Measurements from ENCODE around the gene TOGARAM2.
"Not testable (repeated sequence)": the region's sequence is repeated elsewhere in the genome, so short reads cannot be mapped to it uniquely, and the experiment has no call there.

The TOGARAM2 gene

DNA sequence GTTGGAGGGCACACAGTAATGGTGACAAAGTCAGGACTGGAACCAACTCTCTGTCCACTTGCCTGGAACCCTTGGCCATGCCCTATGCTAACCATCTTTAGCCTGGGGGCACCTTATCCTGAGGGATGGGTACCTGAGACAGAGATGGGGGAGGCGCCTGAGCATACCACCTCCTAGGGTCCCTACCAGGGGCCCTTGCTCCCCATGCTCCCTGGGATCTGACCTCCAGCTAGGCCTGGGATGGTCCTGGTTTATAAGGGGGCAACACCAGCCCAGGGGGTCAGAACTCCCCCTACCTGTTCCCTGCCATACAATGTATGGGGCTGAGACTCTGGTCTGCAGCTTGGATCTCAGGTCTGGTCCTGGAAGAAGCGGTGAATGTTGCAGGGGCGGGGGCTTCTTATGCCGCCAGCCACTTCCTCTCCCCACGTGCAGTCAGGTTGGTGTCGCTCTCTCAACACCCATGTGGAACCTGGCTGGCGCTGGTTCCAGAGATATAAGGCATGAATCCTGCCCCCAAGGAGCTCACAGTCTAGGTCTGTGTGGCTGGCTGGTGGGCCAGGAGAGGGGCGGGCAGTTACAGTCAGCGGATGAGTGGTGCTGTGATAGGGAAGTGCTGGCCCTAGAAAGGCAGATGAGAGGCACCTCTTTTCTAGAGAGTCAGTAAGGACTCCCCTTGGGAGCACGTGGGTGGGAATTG lies 3.8 kb upstream of the TOGARAM2 start:
- no peak for DNase-seq

DNA sequence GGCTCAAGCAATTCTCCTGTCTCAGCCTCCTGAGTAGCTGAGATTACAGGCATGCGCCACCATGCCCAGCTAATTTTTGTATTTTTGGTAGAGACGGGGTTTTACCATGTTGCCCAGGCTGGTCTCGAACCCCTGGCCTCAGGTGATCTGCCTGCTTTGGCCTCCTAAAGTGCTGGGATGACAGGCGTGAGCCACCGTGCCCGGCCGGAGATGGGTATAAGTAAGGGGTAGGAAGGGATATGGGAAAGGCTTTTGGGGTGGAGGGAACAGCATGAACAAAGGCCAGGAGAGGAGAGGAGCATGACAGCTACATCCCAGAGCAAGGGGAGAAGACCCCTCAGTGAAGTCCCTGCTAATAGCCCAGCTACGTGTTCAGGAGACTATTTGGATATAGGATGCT lies 3.1 kb upstream of the TOGARAM2 start:
- DNase-seq: not testable (repeated sequence)

DNA sequence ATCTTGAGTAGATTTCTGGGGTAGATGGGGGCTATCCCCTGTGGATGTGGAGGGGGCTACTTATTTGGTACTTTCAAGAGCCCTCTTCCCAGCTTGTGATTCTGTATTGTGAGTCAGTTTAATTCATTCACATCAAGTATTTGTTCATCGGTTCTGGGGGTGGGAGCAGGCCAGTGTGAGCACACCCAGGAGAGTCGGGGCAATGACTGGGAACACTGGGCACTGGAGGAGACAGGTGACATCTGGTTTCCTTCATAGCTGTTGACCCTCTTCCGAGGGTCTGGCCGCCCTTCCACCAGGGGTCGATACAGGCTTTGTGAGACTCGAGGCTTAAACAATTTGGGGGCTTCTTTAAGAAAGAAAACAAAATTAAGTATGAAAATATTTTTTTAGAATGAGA lies 2.5 kb upstream of the TOGARAM2 start:
- no peak for DNase-seq

DNA sequence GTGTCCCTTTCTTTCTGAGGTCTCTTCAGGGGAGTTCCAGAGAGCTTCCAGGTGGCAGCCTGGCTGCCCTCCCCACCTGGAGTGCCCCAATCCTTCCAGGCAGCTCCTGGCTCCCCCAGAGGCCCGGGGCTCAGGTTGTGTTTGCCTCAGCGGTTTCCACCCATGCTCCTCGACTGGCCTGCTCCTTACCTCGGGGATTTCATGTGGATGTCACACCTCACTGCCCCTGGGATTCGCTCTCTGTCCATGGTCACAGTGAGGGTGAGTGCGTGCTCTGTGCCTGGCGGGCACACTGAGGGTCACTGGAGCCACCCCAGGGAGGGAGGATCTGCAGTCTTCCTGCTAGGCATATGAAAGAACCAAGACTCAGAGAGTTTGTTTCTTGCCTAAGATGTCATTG lies 2.1 kb upstream of the TOGARAM2 start:
- no peak for DNase-seq

DNA sequence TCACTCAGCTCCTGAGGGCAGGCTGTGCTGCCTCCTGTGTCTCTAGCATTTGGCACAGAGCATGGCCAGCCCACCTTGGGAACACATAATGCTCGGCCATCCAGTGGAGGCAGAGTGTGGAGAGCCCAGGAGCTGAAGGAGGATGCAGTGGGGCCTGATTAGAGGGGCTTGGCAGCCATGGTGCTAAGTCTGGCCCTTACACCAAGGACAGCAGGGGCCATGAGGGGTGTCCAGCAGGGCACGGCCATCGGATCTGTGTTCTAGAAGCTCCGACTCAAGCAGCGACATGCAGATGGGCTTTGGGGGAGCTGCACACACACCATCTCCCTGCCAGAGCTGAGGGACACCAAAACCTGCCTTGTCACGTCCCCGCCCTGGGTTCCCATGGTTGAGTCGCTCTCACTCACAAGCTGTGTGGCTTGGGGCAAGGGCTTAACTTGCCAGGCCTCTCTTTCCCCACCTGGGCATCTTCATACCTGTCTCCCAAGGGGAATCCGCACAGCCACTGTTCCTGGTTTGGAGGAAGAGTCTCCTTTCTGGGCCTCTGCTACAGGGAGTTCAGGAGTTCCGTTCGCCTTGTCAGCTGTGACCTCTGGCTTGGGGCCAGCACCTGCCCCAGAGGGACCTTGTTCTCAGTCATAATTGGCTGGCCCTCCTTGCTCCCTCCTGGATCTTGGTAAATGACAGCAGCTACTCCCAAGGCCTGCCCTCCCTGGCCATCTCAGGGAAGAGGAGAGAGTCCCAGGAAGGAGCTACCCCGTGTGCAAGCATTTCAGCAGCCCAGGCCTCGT lies 1.3 kb upstream of the TOGARAM2 start:
- DNase-seq: no peak

DNA sequence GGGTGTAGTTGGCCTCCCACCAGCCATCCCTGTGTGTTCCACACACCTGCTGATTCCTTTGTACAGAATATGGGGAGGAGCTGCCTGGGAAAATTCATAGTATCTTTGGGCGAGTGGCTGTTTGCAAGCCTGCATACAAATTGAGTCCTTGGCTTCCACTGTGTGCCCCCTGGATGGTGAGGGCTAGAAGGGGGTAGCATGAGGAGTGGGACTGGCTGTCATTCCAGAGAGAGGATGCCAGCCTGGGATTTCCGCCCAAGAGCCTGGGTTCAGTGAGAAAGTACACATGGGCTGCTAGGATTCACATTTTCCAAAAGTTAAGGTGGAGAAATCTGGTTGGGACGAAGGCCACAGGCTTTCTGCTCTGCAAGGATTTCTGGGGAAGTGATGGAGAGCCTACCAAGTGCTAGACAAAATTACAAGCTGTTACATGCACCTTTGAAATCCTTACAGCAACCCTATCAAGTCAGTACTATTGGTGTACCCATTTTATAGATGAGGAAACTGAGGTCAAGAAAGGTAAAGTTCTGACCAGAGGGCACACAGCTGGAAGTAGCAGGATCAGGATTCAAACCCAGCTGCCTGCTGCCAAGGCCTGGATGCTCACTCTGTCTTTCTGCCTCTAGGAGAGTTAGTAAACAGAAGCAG lies 606 bp upstream of the TOGARAM2 start:
- DNase-seq: no peak

DNA sequence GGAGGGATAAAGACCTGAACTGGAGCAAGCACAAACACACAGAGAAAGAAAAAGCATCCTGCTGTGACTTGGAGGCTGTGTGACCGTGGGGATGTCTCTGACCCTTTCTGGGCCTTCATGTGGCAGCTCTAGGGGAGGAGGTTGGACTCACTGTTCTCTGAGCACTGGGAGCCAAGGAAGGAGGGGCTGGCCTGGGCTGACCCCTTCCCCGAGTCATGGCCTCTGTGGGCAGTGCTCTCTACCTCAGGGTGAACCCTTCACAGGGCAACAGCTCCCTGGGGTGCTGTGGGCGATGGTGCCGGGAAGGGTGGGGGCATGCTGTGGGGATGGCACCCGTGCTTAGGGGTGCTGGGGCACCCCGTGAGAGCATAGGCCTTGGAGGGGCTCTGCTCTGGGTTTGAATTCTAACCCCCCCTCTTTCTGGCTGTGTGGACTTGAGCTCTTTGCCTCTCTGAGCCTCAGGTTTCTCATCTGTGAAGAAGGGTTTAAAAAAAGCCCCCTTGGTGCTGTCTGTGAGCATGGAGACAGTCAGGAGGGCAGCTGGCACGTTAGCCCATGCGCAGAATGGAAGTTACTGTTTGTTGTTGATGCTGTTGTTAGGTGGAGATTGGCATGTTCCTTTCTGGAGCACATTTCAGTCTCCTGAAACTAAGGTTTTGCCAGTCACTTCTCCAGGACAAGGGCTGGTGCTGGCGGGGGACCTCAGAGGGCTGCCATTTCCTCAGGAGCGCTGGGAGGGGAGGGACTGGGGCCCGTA lies 700 bp downstream of the TOGARAM2 start:
- DNase-seq: no peak

DNA sequence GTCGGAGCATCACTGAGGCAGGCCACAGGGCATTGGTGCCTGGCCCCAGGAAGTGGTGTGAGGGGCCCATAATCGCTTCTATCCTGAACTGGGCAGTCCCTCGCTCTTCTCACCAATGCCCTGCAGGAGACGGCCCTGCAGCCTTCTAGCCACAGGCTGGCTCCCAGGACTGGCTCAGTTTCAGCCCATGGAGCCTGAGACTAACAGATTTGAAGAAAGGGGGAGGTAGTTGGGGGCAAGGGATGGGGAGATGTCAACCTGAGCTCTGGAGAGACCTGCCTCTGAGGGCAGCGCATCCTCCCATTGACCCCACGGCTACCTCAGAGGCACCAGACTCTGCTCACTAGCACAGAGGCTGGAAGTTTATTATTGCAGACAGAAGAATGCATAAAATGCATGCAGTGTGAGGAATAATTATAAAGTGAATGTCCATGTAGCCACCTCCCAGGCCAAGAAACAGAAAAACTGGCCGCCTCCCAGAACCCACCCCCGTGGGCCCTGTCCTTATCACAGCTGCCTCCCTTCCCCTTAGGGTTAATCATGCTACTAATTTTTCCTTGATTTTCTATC lies 1.4 kb downstream of the TOGARAM2 start:
- no peak for DNase-seq

DNA sequence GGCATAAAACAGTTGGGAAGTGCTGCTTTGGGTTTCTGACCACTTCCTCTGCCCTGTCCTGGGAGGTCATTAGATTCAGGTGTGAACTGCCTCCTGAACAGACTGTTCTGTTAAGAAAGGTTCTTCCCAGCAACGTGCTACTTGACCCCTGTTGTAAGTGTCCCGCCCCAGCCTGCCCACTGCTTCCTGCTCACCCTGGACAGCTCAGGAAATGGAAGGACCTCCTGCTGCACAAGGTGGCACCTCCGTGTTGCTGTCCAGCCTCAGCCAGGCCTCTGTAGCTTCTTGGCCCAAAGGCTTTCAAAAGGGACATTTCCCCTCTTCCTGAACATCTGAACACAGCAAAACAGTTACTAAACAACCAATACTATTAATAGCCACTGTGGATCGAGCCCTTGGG lies 5.3 kb downstream of the TOGARAM2 start:
- no peak for DNase-seq

DNA sequence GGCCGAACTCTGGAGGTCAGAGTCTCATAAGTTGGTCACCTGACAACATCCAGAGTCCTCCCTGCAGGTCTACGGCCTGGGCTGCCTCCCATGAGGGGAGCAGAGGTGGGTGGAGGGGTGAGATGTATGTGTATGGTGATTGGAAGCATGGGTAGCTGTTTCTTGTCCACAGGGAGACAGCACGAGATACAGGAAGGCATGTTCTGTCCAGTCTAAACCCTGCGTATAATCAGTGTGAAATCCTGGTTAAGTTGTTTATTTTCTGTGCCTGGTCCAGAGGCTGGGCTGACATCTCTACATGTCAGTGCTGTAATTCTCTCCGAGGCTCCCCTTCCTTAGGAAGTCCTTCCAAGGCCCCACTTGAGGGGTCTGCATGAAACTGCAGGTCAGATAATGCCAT lies 8.9 kb downstream of the TOGARAM2 start:
- DNase-seq: no peak

DNA sequence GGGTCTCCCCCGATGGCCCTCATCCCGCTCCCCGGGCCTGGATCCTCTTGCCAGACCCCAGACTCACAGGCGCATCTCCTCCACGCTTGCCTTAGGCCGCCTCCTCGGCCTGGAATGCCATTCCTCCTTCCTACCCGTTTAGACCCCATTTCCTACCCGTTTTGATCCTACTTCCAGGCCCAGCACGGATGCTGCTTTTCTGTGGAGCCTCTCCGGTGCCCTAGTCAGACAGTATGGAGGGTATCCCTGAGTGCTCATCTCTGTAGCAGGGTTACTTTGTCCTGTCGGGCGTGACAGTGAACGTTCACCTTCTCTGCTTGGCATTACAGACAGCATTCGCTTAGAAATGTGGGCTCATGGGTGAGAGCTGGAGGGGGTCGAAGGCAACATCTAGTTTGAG lies 9.3 kb downstream of the TOGARAM2 start:
- no peak for DNase-seq

DNA sequence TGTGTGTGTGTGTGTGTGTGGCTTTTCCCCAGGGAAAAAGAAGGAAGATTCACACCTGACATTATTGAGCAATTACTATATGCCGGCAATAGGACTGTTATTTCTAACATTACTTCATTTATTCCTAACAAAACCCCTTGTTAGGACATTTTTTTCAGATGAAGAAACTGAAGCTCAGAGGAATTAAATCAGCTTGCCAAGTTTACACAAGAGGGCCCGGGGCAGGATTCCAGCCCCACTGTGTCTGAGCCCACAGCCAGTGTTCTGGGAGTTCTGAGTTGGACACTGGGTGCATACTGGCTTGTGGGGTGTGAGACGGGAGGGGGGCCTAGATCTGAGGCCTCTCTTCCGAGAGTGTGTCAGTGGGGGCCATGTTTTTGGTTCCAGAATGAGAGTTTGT lies 9.9 kb downstream of the TOGARAM2 start:
- no peak for DNase-seq

DNA sequence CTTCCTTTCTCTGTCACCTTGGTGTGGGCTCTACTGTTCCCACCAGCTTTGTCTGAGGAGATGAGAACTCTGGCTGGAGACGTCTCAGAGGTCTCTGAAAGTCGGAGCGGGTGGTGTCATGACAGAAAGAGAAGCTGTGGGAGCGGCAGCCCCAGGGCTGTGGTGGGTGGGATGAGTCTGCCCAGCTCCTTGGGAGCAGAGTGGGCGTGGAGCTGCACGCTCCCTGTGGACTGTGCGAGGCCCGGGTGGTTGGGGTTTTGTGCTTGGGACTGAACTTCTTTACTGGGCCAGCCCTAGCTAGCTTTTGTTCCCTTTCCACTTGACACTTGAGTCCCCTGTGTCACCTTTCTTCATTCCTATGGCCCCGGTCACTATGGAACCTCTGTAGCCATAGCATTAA lies 10.4 kb downstream of the TOGARAM2 start:
- no peak for DNase-seq

DNA sequence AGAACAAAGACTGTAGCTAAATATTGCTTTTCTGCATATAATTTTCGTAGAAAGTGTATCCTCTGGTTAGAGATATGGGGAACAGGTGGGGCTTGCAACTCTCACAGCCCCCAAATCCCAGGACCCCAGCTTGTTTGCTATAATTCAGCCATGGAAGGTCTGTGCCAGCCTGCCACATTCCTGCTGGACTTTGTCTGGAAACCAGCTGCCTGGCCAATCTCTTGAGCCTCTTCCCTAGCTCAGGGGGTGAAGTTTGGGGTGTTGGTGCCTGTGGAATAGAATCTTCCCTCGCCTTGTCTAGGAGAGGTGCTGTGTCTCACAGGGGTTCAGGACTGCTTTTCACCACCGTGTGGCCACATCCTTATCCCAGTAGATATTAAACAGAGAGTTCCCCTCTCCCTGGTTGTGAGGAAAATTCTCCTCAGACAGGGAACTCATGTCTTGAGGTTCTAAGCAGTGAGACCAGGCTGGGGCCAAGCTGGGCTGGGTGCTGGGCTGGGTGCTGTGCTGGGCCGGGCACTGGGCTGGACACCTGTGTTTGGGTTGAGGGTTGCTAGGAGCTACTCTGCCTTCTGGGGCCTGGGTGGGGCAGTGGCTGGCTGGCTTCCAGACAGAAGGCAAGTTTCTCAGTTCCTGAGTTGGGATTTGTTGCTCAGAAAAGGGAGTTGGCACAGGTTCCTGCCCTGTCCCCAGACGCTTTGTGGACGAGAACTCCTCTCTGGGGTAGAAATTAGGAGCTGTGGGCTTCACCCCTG lies 12.3 kb downstream of the TOGARAM2 start:
- DNase-seq: no peak

DNA sequence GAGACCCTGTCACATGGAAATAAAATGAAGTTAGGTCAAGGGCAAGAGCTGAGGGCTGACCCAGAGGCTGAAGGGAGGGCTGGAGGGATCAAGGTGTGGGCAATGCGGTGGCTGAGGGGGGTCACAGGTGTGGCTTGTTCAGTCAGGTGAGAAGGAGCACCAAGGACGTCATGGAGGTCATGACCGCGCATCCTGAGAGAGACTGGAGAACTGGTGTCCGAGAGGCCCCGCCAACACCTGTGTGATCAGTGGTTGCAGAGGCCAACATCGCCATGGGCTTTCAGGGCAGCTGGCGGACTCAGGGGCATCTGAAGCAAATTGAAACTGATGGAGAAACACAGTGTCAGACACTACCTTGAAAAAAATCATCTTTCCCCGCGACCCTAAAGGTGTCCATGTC lies 13.0 kb downstream of the TOGARAM2 start:
- no peak for DNase-seq

DNA sequence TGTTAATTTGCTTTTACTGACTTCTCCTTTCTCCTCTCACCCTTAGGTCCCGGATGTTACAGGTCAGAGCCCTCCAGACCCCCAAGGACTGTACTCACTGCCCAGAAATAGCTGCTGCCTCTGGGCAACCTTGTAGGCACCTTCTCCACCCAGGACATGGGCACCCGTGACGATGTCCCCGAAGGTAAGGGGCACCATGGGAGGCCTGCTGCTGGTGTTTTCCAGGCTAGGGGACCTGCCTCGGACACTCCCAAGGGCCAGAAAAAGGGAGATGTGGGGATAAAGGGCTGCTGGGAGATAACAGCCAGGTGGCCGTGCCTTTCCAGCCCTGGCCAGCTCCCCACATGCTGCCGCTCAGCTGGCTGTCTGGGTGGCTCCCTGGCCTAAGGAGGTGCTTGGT lies 13.6 kb downstream of the TOGARAM2 start:
- DNase-seq: no peak

DNA sequence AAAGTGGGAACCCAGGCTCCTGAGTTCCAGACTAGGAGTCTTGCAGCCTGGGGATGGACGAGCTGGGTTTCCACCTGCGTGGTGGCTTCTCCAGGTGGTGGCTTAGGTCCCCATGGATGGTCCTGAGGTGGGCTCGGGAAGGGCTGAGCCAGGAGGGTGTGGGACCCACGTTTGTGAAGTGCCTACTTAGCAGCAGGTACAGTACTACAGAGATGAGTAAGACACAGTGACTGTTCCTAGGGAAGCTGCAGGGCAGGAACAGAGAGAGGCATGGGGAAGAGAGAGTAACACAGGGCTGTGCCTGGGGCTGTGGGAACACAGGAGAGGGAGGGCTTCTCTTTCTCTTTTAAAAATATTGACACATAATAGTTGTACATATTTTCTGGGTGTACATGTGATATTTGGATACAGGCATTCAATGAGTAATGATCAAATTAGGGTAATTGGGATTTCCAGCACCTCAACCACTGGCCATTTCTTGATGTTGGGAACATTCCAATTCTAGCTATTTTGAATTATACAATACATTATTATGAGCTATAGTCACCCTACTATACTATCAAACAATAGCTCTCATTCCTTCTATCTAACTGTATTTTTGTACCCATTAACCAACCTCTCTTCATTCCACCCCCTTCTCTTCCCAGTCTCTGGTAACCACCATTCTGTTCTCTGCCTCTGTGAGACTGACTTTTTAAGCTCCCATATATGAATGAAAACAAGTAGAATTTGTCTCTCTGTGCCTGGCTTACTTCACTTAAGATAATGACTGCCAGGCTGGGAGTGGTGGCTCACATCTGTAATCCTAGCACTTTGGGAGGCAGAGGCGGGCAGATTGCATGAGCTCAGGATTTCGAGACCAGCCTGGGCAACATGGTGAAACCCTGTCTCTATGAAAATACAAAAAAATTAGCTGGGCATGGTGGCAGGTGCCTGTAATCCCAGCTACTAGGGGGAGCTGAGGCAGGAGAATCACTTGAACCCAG lies 15.0 kb downstream of the TOGARAM2 start:
- DNase-seq: no peak

DNA sequence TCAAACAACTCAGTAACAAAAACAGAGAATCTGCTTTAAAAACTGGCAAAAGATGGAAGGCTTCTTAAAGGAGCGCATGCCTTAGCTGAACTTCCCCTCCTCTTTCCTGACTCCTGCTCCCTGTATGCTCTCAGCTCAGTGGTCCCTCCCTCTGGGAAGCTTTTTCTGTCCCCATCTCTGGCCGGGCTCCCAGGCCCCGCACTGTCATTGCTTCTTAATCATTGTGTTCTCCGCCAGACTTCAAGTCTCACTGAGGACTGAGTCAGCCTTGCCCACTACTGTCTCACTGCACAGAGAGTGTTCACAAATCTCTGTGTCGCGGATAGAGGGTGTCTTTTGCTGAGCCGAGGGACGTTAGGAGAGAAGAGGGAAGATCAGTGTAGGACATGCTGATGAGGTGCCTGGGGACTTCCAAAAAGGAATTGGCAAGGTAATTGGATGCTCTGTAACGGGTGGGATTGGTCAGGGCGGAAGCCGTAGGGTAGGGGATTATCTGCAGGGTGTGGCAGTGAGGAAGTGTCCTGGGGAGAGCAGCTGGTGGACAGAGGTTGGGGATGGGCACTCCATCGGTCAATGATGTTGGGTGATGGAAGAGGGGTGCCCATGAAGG lies 16.2 kb downstream of the TOGARAM2 start:
- no peak for DNase-seq

DNA sequence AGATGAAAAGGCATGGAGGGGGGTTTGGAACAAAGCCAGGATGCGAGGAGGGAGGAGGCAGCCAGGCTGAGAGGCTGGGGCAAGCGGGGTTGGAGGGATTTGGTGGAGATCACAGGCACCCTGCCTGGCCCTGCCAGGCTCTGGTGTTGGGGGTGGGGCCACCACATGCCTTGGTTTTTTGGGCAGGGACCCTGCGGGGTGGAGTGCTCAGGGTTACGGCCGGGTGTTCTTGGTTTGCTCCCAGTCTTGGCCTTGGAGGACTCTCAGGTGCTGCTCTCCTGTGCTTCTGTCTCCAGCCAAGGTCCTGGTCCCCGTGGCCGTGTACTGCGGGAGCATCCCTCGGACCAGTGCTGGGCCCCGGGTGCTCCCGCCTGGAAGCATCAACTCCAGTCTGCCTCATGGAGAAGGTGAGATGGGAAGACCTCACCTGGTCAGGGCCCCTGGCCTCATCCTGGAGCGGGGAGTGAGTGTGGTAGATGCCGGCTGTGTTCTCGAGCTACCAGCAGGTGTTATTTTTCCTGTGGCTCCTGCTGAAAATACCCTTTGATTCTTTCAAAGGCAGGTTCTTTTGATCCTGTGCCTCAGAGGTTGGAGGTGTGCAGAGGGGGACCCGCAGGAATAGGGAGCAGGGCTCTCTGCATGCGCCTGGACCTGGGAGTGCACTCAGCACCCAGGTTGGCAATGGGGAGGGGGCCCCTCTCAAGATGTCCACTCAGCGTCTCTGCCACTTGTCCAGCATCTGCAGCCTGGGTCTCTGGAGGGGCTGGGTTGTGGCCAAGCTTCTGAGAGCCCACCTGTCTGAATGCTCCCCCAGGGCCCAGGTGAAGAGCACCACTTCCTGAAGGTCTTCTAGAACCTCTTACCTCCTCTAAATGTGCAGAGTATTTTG lies 17.0 kb downstream of the TOGARAM2 start:
- DNase-seq: no peak

Data from activated naive CD4-positive, alpha-beta T cell treated with anti-CD3 and anti-CD28 coated beads, Interleukin-2, amount 50 U/mL, for 16 hours (primary cell).